Neural progenitor cell (in vitro differentiated cells): ENCODE results near the gene ATOSB. TPM values are rescaled to one million over a fixed set of nuclear protein-coding genes. Genes with fewer than 3 reads are reported as not detected.
A peak's percentile ranks its signal among the peaks of the same experiment; 100 is the strongest.

Experiments
- DNase-seq: peaks from one replicate; pipeline ENCODE4 v3.0.0-alpha.2; 2016; ENCODE audit warnings: low spot score
- H2AFZ ChIP-seq: fragments of 200-600 bp; sonication (generic); replicated peaks from 2 replicates; pipeline ENCODE4 v1.6.1; 2016; ENCODE audit warnings: antibody characterized with exemption
- H3F3A ChIP-seq: fragments of 200-600 bp; sonication (generic); 2 replicates; pipeline ENCODE4 v1.6.1; 2016; ENCODE audit warnings: antibody characterized with exemption, low read depth
- H3K27ac ChIP-seq: fragments of 200-600 bp; sonication (generic); 2 replicates; pipeline ENCODE4 v1.5.1; 2016; ENCODE audit warnings: mild to moderate bottlenecking
- H3K27me3 ChIP-seq: fragments of 200-600 bp; sonication (generic); 2 replicates; pipeline ENCODE4 v1.6.1; 2016; ENCODE audit warnings: mild to moderate bottlenecking, moderate library complexity
- H3K36me3 ChIP-seq: fragments of 200-600 bp; sonication (generic); 2 replicates; pipeline ENCODE4 v1.5.1; 2016
- H3K4me1 ChIP-seq: fragments of 200-600 bp; sonication (generic); 2 replicates; pipeline ENCODE4 v1.6.1; 2016; ENCODE audit warnings: mixed run types
- H3K4me2 ChIP-seq: fragments of 200-600 bp; sonication (generic); 2 replicates; pipeline ENCODE4 v1.6.1; 2016
- H3K4me3 ChIP-seq: fragments of 200-600 bp; sonication (generic); 2 replicates; pipeline ENCODE4 v1.5.1; 2016
- H3K79me2 ChIP-seq: fragments of 200-600 bp; sonication (generic); 2 replicates; pipeline ENCODE4 v1.6.1; 2016; ENCODE audit warnings: low read depth
- H3K9ac ChIP-seq: fragments of 200-600 bp; sonication (generic); 2 replicates; pipeline ENCODE4 v1.6.1; 2016
- H3K9me3 ChIP-seq: fragments of 200-600 bp; sonication (generic); 2 replicates; pipeline ENCODE4 v1.5.1; 2016; ENCODE audit warnings: low read depth
- H4K20me1 ChIP-seq: fragments of 200-600 bp; sonication (generic); 2 replicates; pipeline ENCODE4 v1.6.1; 2016; ENCODE audit warnings: low read depth
- H3K27ac Mint-ChIP-seq: 3 replicates; pipeline ENCODE4 v1.8.0; 2021; ENCODE audit warnings: mixed read lengths
- H3K27me3 Mint-ChIP-seq: 2 replicates; pipeline ENCODE4 v1.8.0; 2022; ENCODE audit warnings: low read depth, mild to moderate bottlenecking, inconsistent platforms, moderate library complexity, mixed read lengths; ENCODE audit not compliant: insufficient read depth
- H3K36me3 Mint-ChIP-seq: 3 replicates; pipeline ENCODE4 v1.8.0; 2021; ENCODE audit warnings: mixed read lengths
- H3K4me1 Mint-ChIP-seq: 3 replicates; pipeline ENCODE4 v1.8.0; 2021; ENCODE audit warnings: mixed read lengths
- H3K4me3 Mint-ChIP-seq: 3 replicates; pipeline ENCODE4 v1.8.0; 2021; ENCODE audit warnings: mild to moderate bottlenecking, moderate library complexity, mixed read lengths
- H3K9me3 Mint-ChIP-seq: 3 replicates; pipeline ENCODE4 v1.8.0; 2020; ENCODE audit warnings: mixed read lengths
- EZH2 ChIP-seq: fragments of 200-600 bp; sonication (generic); IDR thresholded peaks from 2 replicates; pipeline ENCODE4 v1.6.1; 2017; ENCODE audit warnings: antibody characterized with exemption, mild to moderate bottlenecking, moderate library complexity
- EZH2phosphoT487 ChIP-seq: fragments of 200-600 bp; sonication (generic); IDR thresholded peaks from 2 replicates; pipeline ENCODE4 v1.6.1; 2017; ENCODE audit warnings: antibody characterized with exemption
- total RNA-seq: library from RNA; depleted of rRNA; stranded (reverse); fragments of >200 nt; gene quantifications from 2 replicates; pipeline ENCODE4 v1.2.3, GENCODE V29; 2015; ENCODE audit warnings: low replicate concordance
- TF ChIP-seq, protein P1 (sequence below): fragments of 200-600 bp; sonication (generic); IDR thresholded peaks from 2 replicates; pipeline ENCODE4 v1.5.1; 2017; ENCODE audit warnings: antibody characterized with exemption, mild to moderate bottlenecking

The ATOSB gene
- total RNA-seq, 1 donor from 2014 or later, result 8.5 TPM

DNA sequence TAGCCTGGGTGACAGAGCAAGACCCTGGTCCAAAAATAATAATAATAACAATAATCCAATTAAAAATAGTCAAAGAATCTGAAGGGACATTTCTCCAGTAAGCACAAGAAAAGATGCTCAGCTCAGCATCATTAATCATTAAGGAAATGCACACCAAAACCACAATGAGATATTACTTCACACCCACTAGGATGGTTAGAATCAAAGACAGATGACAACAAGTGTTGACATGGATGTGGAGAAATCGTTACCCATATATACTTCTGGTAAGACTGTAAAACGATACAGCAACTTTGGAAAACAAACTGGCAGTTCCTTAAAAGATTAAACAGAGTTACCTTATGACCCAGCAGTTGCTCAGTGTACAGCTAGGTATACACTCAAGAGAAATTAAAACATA, 30.6 kb downstream of the ATOSB start:
- DNase-seq, result no peak

DNA sequence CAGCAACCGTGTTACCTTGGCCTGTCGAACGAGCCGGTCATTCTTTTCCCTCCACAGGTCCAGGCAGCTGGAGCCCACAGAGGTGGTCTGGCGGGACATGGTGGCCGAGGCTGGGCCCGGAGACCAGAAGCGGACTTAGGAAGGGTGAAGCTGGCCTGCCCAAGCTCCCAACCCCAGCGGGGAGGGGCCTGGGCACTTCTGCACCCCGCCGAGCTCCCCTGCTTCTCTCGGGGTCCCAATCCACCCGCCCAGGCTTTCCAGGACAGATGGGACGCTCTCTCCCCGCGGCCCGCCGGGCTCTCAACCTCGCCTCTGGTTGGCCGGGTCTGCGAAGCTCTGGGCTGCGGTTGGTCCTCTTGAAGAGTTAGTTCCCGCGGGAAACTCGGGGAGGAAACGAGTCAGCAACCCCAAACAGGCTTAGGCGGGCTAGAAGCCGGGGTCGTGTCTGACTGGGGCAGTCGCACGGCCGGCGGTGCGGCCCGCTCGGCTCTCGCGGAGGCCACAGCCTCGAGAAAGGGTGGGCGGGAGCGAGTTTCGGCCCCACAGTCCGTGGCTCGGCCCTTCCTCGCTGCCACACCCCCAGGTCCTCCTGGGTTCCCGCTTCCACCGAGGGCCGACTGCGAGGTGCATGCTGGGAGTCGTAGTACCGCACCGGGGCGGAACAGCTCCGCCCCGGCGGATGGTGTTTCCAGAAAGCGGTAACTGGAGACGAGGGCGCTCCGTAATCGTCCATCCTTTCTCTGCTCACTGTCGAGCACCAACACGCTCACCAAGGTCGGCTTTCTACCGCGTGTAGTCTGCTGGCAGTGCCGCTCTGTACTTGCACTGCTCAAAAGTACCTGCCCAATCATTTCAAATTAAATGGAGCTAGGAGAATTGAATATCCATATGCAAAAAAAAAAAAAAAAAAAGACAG, 36.0 kb downstream of the ATOSB start, which contains the start of gene FANCG:
Gene FANCG (minus strand): TSS at position 517 of the 916 bp plus-strand sequence. CDS start 418 bp downstream, at position 99.
- Mint-ChIP-seq H3K4me3 (peak within 1 kb of the TSS; percentile 92), H3K9me3 (no peaks in the 10 kb centered on the region), H3K36me3 (peaks cover 18% of the 10 kb centered on the region), H3K27ac (peak within 1 kb of the TSS; percentile 87), H3K27me3 (peaks cover 3% of the 10 kb centered on the region), H3K4me1 (peaks cover 26% of the 10 kb centered on the region)
- peak; percentile 96 for DNase-seq
- peak within 1 kb of the TSS; percentile 84 for H3K27ac ChIP-seq
- peaks cover 7% of the 10 kb centered on the region for H3F3A ChIP-seq
- H3K4me1 ChIP-seq, result peaks cover 16% of the 10 kb centered on the region
- peaks cover 35% of the 10 kb centered on the region for H3K79me2 ChIP-seq
- H3K36me3 ChIP-seq, result no peaks in the 10 kb centered on the region
- peak within 1 kb of the TSS; percentile 93 for H2AFZ ChIP-seq
- TF ChIP-seq EZH2 (no peak), EZH2phosphoT487 (no peak)
- TF ChIP-seq, protein P1, sequence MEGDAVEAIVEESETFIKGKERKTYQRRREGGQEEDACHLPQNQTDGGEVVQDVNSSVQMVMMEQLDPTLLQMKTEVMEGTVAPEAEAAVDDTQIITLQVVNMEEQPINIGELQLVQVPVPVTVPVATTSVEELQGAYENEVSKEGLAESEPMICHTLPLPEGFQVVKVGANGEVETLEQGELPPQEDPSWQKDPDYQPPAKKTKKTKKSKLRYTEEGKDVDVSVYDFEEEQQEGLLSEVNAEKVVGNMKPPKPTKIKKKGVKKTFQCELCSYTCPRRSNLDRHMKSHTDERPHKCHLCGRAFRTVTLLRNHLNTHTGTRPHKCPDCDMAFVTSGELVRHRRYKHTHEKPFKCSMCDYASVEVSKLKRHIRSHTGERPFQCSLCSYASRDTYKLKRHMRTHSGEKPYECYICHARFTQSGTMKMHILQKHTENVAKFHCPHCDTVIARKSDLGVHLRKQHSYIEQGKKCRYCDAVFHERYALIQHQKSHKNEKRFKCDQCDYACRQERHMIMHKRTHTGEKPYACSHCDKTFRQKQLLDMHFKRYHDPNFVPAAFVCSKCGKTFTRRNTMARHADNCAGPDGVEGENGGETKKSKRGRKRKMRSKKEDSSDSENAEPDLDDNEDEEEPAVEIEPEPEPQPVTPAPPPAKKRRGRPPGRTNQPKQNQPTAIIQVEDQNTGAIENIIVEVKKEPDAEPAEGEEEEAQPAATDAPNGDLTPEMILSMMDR, result no peak
- H3K4me3 ChIP-seq, result peak within 1 kb of the TSS; percentile 64
- peak within 1 kb of the TSS; percentile 75 for H3K4me2 ChIP-seq
- no peaks in the 10 kb centered on the region for H3K27me3 ChIP-seq
- peak within 1 kb of the TSS; percentile 70 for H3K9ac ChIP-seq
- peaks cover 7% of the 10 kb centered on the region for H4K20me1 ChIP-seq
- H3K9me3 ChIP-seq, result no peaks in the 10 kb centered on the region

More for the DNA sequence above, 30.6 kb downstream of the ATOSB start:
- Histone ChIP-seq H4K20me1 (no peaks in the 10 kb centered on the region), H3K4me3 (no peak overlapping the region), H3K4me1 (peaks cover 5% of the 10 kb centered on the region), H3K4me2 (no peak overlapping the region), H3F3A (peaks cover 6% of the 10 kb centered on the region), H3K79me2 (no peaks in the 10 kb centered on the region), H3K27ac (no peak overlapping the region), H3K27me3 (no peaks in the 10 kb centered on the region), H3K9ac (no peak overlapping the region), H2AFZ (no peak overlapping the region), H3K9me3 (no peaks in the 10 kb centered on the region), H3K36me3 (no peaks in the 10 kb centered on the region)
- TF ChIP-seq, protein P1, result no peak
- TF ChIP-seq EZH2 (no peak), EZH2phosphoT487 (no peak)
- Mint-ChIP-seq H3K9me3 (no peaks in the 10 kb centered on the region), H3K4me3 (no peak overlapping the region), H3K4me1 (peaks cover 2% of the 10 kb centered on the region), H3K27me3 (no peaks in the 10 kb centered on the region), H3K36me3 (peaks cover 7% of the 10 kb centered on the region), H3K27ac (no peak overlapping the region)

DNA sequence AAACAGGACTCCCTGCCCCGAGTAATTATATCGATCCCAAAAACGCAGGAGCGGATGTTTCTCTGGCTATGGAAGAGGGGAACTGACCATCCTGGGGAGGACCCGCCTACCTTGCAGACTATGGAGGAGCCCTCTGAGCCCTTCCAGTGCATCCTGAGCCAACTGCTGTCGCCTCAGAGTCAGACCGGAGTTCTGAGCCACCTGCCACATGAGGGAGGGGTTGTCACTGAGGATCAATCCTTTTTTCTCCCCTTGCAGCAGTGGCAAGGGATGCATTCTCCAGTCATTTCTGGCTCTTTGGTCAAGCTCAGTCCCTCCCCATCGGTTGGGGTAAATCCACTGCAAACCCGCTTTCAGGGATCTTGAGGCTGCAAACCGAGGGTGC, 36.6 kb downstream of the ATOSB start:
- Histone ChIP-seq H3K4me3 (peak overlapping the region; percentile 64), H3F3A (peaks cover 7% of the 10 kb centered on the region), H2AFZ (peak overlapping the region; percentile 78), H3K27ac (no peak overlapping the region), H3K9ac (peak overlapping the region; percentile 70), H3K9me3 (no peaks in the 10 kb centered on the region), H3K4me1 (peaks cover 16% of the 10 kb centered on the region), H3K79me2 (peaks cover 35% of the 10 kb centered on the region), H3K36me3 (no peaks in the 10 kb centered on the region), H4K20me1 (peaks cover 7% of the 10 kb centered on the region), H3K27me3 (no peaks in the 10 kb centered on the region), H3K4me2 (peak overlapping the region; percentile 75)
- DNase-seq, result peak; percentile 38
- Mint-ChIP-seq H3K27ac (no peak overlapping the region), H3K4me3 (peak overlapping the region; percentile 92), H3K27me3 (peaks cover 3% of the 10 kb centered on the region), H3K9me3 (no peaks in the 10 kb centered on the region), H3K4me1 (peaks cover 26% of the 10 kb centered on the region), H3K36me3 (peaks cover 23% of the 10 kb centered on the region)
- TF ChIP-seq EZH2phosphoT487 (no peak), EZH2 (no peak)
- TF ChIP-seq, protein P1, result no peak
